A673 (cell line): Measurements from ENCODE around the gene EXOC4.

ENCODE experiments used
- CTCF ChIP-seq: fragments of 300-800, 200-600 bp; sonication (generic); conservative IDR thresholded peaks from 2 replicates; pipeline ENCODE4 v1.5.1; 2017; ENCODE audit warnings: low read depth, mild to moderate bottlenecking, antibody characterized with exemption, low read length, moderate library complexity, mixed read lengths
- EZH2 ChIP-seq: fragments of 200-600 bp; sonication (generic); IDR thresholded peaks from 2 replicates; pipeline ENCODE4 v1.6.1; 2017; ENCODE audit warnings: borderline replicate concordance, low read depth, mild to moderate bottlenecking, mixed read lengths, antibody characterized with exemption, low read length; ENCODE audit not compliant: poor library complexity, severe bottlenecking

- no peak for TF ChIP-seq CTCF
- TF ChIP-seq EZH2 = no peak
These were observed 129.1 kb downstream of the EXOC4 start for GRCh38 chr7:133381965-133382364.
